Measurements from ENCODE around the gene GXYLT2. TPM values are rescaled to one million over a fixed set of nuclear protein-coding genes. Genes with fewer than 3 reads are reported as not detected.

Gene GXYLT2
- total RNA-seq, 1 experiment from 2014 or later = 4.8 TPM

GRCh38 chr3:72974956-72975355 lies 87.1 kb downstream of the GXYLT2 start:
- Histone ChIP-seq H3K4me1 (peaks cover 37% of the 10 kb centered on the region), H3K4me3 (ENCODE audit: low read depth, low read length) (no peak overlapping the region), H3K9me3 (no peaks in the 10 kb centered on the region), H3K27me3 (replicated peaks; ENCODE audit: control insufficient read depth, insufficient read depth, low read length) (no peaks in the 10 kb centered on the region), H3K36me3 (ENCODE audit: control insufficient read depth, insufficient read depth, low read length) (no peaks in the 10 kb centered on the region)
- no peak for TF ChIP-seq CTCF (IDR thresholded peaks at IDR 0.05; ENCODE audit: insufficient read depth in 1 of 2, low read depth in 1 of 2, low read length in 1 of 2, severe bottlenecking in 1 of 2, unreplicated experiment in 1 of 2)
- no peak overlapping the region for H3K27ac Mint-ChIP-seq (ENCODE audit: unreplicated experiment)
- no peak for DNase-seq
- peaks cover 8% of the 10 kb centered on the region for H3K36me3 Mint-ChIP-seq (ENCODE audit: insufficient read depth, unreplicated experiment)
- no TSS peak for BruUV-seq (replicated peaks)
- H3K4me1 Mint-ChIP-seq (ENCODE audit: low read depth, unreplicated experiment) = peaks cover 20% of the 10 kb centered on the region
- no peaks in the 10 kb centered on the region for H3K27me3 Mint-ChIP-seq (ENCODE audit: insufficient read depth, unreplicated experiment)
- H3K4me3 Mint-ChIP-seq (ENCODE audit: unreplicated experiment) = no peak overlapping the region
- ChIA-PET CTCF (no interaction called here), POLR2A (no interaction called here)
- intact Hi-C loops (cut with micrococcal nuclease; ENCODE audit: unreplicated experiment) = no loop called here
- H3K9me3 Mint-ChIP-seq (ENCODE audit: unreplicated experiment) = no peaks in the 10 kb centered on the region

GRCh38 chr3:72976281-72976741 lies 88.5 kb downstream of the GXYLT2 start:
- no peaks in the 10 kb centered on the region for H3K9me3 Mint-ChIP-seq (ENCODE audit: unreplicated experiment)
- CTCF ChIA-PET = no interaction called here
- no TSS peak for BruUV-seq (replicated peaks)
- no peak overlapping the region for H3K4me3 Mint-ChIP-seq (ENCODE audit: unreplicated experiment)
- peaks cover 8% of the 10 kb centered on the region for H3K36me3 Mint-ChIP-seq (ENCODE audit: insufficient read depth, unreplicated experiment)
- no peak for TF ChIP-seq CTCF (IDR thresholded peaks at IDR 0.05; ENCODE audit: insufficient read depth in 1 of 2, low read depth in 1 of 2, low read length in 1 of 2, severe bottlenecking in 1 of 2, unreplicated experiment in 1 of 2)
- POLR2A ChIA-PET = no interaction called here
- no peak for DNase-seq
- Histone ChIP-seq H3K4me3 (ENCODE audit: low read depth, low read length) (no peak overlapping the region), H3K27me3 (replicated peaks; ENCODE audit: control insufficient read depth, insufficient read depth, low read length) (no peaks in the 10 kb centered on the region), H3K9me3 (no peaks in the 10 kb centered on the region), H3K4me1 (peaks cover 37% of the 10 kb centered on the region), H3K36me3 (ENCODE audit: control insufficient read depth, insufficient read depth, low read length) (no peaks in the 10 kb centered on the region)
- H3K27ac Mint-ChIP-seq (ENCODE audit: unreplicated experiment) = no peak overlapping the region
- H3K4me1 Mint-ChIP-seq (ENCODE audit: low read depth, unreplicated experiment) = peaks cover 20% of the 10 kb centered on the region
- intact Hi-C loops (cut with micrococcal nuclease; ENCODE audit: unreplicated experiment) = no loop called here
- H3K27me3 Mint-ChIP-seq (ENCODE audit: insufficient read depth, unreplicated experiment) = no peaks in the 10 kb centered on the region

GRCh38 chr3:72977060-72977808 lies 89.4 kb downstream of the GXYLT2 start:
- Histone ChIP-seq H3K27me3 (replicated peaks; ENCODE audit: control insufficient read depth, insufficient read depth, low read length) (no peaks in the 10 kb centered on the region), H3K9me3 (no peaks in the 10 kb centered on the region), H3K36me3 (ENCODE audit: control insufficient read depth, insufficient read depth, low read length) (no peaks in the 10 kb centered on the region), H3K4me1 (peaks cover 33% of the 10 kb centered on the region), H3K4me3 (ENCODE audit: low read depth, low read length) (no peak overlapping the region)
- Mint-ChIP-seq H3K36me3 (ENCODE audit: insufficient read depth, unreplicated experiment) (peaks cover 8% of the 10 kb centered on the region), H3K27ac (ENCODE audit: unreplicated experiment) (no peak overlapping the region), H3K9me3 (ENCODE audit: unreplicated experiment) (no peaks in the 10 kb centered on the region), H3K4me3 (ENCODE audit: unreplicated experiment) (no peak overlapping the region), H3K4me1 (ENCODE audit: low read depth, unreplicated experiment) (peaks cover 14% of the 10 kb centered on the region), H3K27me3 (ENCODE audit: insufficient read depth, unreplicated experiment) (no peaks in the 10 kb centered on the region)
- TF ChIP-seq CTCF (IDR thresholded peaks at IDR 0.05; ENCODE audit: insufficient read depth in 1 of 2, low read depth in 1 of 2, low read length in 1 of 2, severe bottlenecking in 1 of 2, unreplicated experiment in 1 of 2) = no peak
- ChIA-PET POLR2A (no interaction called here), CTCF (no interaction called here)
- intact Hi-C loops (cut with micrococcal nuclease; ENCODE audit: unreplicated experiment) = no loop called here
- DNase-seq = no peak
- BruUV-seq (replicated peaks) = no TSS peak

Data from Caco-2 (cell line).